SJCRH30 (cell line): ENCODE data around the gene RAB4B. TPM values are rescaled to one million over a fixed set of nuclear protein-coding genes. Genes with fewer than 3 reads are reported as not detected.
A peak's percentile ranks its signal among the peaks of the same experiment; 100 is the strongest.
"Not testable (repeated sequence)": the region's sequence is repeated elsewhere in the genome, so short reads cannot be mapped to it uniquely, and the experiment has no call there.

Experiments
- DNase-seq, 2 experiments: peaks; one replicate each; pipeline ENCODE4 v3.0.0-alpha.2; 2015 to 2020
- H3K27ac ChIP-seq: fragments of 250-450 bp; sonication (Bioruptor Pico); 2 replicates; pipeline ENCODE4 v1.5.1; 2020; ENCODE audit warnings: mild to moderate bottlenecking, moderate library complexity
- H3K27me3 ChIP-seq: fragments of 250-450 bp; sonication (Bioruptor Pico); 2 replicates; pipeline ENCODE4 v1.5.1; 2020; ENCODE audit warnings: mild to moderate bottlenecking, moderate library complexity
- H3K36me3 ChIP-seq: fragments of 250-450 bp; sonication (Bioruptor Pico); 2 replicates; pipeline ENCODE4 v1.5.1; 2020; ENCODE audit warnings: mild to moderate bottlenecking, moderate library complexity
- H3K4me1 ChIP-seq: fragments of 250-450 bp; sonication (Bioruptor Pico); 2 replicates; pipeline ENCODE4 v1.5.1; 2020; ENCODE audit warnings: mild to moderate bottlenecking, moderate library complexity
- H3K4me3 ChIP-seq: fragments of 250-450 bp; sonication (Bioruptor Pico); 2 replicates; pipeline ENCODE4 v1.5.1; 2020; ENCODE audit warnings: mild to moderate bottlenecking, moderate library complexity
- H3K9me3 ChIP-seq: fragments of 250-450 bp; sonication (Bioruptor Pico); replicated peaks from 2 replicates; pipeline ENCODE4 v1.5.1; 2020; ENCODE audit warnings: mild to moderate bottlenecking, moderate library complexity
- total RNA-seq: library from RNA; depleted of rRNA; stranded (reverse); fragments of >200 nt; shearing (Covaris generic); gene quantifications from 2 replicates; pipeline ENCODE4 v1.2.3, GENCODE V29; 2014; rRNA removed

RAB4B gene, protein sequence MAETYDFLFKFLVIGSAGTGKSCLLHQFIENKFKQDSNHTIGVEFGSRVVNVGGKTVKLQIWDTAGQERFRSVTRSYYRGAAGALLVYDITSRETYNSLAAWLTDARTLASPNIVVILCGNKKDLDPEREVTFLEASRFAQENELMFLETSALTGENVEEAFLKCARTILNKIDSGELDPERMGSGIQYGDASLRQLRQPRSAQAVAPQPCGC
- total RNA-seq, result 10.5 and 11.1 TPM in 2 replicates

GRCh38 chr19:40777937-40778705, at the start of gene RAB4B:
Gene RAB4B, plus strand, starts transcription at chr19:40778247. Its CDS starts 129 bp downstream, at chr19:40778376.
- Histone ChIP-seq H3K27ac (peak within 1 kb of the TSS; percentile 83), H3K4me3 (peak within 1 kb of the TSS; percentile 67), H3K36me3 (no peaks in the 10 kb centered on the region), H3K27me3 (no peaks in the 10 kb centered on the region), H3K4me1 (peaks cover 5% of the 10 kb centered on the region; the same call in 1 of the 2 replicates), H3K9me3 (no peaks in the 10 kb centered on the region)
- peak; percentile 100 for DNase-seq

DNA sequence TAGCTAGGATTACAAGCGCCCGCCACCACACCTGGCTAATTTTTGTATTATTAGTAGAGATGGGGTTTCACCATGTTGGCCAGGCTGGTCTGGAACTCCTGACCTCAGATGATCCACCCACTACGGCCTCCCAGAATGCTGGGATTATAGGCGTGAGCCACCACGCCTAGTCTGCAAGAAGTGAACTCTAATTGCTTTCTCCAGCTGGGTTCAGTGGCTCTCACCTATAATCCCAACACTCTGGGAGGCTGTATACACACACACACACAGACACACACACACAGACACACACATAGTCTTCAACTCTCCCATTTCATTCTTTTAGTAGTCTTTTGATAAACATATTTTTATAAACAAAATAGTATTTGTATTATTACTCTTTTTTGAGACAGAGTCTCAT, 48.0 kb upstream of the RAB4B start:
- H3K36me3 ChIP-seq, result peaks cover 28% of the 10 kb centered on the region
- not testable (repeated sequence) for H3K9me3 ChIP-seq, DNase-seq, H3K4me1 ChIP-seq, H3K27ac ChIP-seq, H3K4me3 ChIP-seq, H3K27me3 ChIP-seq

DNA sequence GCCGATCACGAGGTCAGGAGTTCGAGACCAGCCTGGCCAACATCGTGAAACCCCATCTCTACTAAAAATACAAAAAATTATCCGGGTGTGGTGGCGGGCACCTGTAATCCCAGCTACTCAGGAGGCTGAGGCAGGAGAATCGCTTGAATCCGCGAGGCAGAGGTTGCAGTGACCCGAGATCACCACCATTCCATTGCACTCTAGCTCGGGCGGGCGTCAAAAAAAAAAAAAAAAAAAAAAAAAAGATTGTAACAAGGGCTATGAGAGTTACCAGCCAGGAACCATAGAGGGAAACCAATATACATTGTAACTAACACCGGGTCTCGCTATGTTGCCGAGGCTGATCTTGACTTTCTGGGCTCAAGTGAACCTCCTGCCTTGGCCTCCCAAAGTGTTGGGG, 45.7 kb upstream of the RAB4B start:
- not testable (repeated sequence) for DNase-seq, H3K4me1 ChIP-seq, H3K27ac ChIP-seq, H3K9me3 ChIP-seq, H3K4me3 ChIP-seq, H3K27me3 ChIP-seq
- H3K36me3 ChIP-seq, result peaks cover 27% of the 10 kb centered on the region

DNA sequence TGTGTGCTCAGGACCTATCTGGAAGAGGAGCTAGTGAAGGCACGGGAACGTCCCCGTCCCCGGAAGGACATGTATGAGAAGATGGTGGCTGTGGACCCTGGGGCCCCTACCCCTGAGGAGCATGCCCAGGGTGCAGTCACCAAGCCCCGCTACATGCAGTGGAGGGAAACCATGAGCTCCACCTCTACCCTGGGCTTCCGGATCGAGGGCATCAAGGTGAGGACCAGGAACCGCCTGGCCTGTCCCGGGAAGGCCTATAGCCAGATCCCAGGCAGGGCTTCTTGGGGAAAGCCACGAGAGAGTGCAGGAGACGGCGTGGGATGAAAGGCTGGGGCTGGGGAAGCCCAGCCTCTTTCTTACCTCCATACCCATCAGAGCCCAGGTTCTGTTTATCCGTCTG, 44.9 kb upstream of the RAB4B start:
- DNase-seq, result no peak
- H3K36me3 ChIP-seq, result peaks cover 22% of the 10 kb centered on the region
- no peak overlapping the region for H3K4me3 ChIP-seq
- no peak overlapping the region for H3K27ac ChIP-seq
- H3K4me1 ChIP-seq, result no peaks in the 10 kb centered on the region
- no peaks in the 10 kb centered on the region for H3K9me3 ChIP-seq
- H3K27me3 ChIP-seq, result no peaks in the 10 kb centered on the region

- Histone ChIP-seq H3K9me3 (no peaks in the 10 kb centered on the region), H3K4me3 (no peak overlapping the region), H3K27me3 (no peaks in the 10 kb centered on the region), H3K36me3 (peaks cover 15% of the 10 kb centered on the region), H3K27ac (no peak overlapping the region), H3K4me1 (no peaks in the 10 kb centered on the region)
- no peak for DNase-seq
These were observed 42.9 kb upstream of the RAB4B start for GRCh38 chr19:40735013-40735771.

DNA sequence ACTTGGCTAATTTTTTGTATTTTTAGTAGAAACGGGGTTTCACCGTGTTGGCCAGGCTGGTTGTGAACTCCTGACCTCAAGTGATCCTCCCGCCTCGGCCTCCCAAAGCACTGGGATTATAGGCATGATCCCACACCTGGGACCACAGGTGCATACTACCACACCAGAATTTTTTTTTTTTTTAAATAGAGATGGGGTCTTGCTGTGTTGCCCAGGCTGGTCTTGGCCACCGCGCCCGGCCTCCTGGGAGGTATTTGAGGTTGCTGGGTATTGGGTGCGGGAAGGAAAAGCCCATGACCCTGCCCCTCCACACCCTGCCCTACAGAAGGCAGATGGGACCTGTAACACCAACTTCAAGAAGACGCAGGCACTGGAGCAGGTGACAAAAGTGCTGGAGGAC, 41.4 kb upstream of the RAB4B start:
- Histone ChIP-seq H3K9me3 (no peaks in the 10 kb centered on the region), H3K4me3 (no peak overlapping the region), H3K36me3 (peaks cover 7% of the 10 kb centered on the region), H3K27me3 (no peaks in the 10 kb centered on the region), H3K4me1 (no peaks in the 10 kb centered on the region), H3K27ac (no peak overlapping the region)
- no peak for DNase-seq

- Histone ChIP-seq H3K4me1 (no peaks in the 10 kb centered on the region), H3K27me3 (no peaks in the 10 kb centered on the region), H3K4me3 (no peak overlapping the region), H3K36me3 (peaks cover 5% of the 10 kb centered on the region), H3K27ac (no peak overlapping the region), H3K9me3 (no peaks in the 10 kb centered on the region)
- DNase-seq, result no peak
These were observed 40.9 kb upstream of the RAB4B start for GRCh38 chr19:40737102-40737644.

GRCh38 chr19:40739030-40739839, 38.8 kb upstream of the RAB4B start:
- no peaks in the 10 kb centered on the region for H3K9me3 ChIP-seq
- no peaks in the 10 kb centered on the region for H3K4me1 ChIP-seq
- no peak overlapping the region for H3K4me3 ChIP-seq
- no peak overlapping the region for H3K27ac ChIP-seq
- no peaks in the 10 kb centered on the region; the same call in 1 of the 2 replicates for H3K36me3 ChIP-seq
- no peak for DNase-seq
- H3K27me3 ChIP-seq, result no peaks in the 10 kb centered on the region

- Histone ChIP-seq H3K36me3 (no peaks in the 10 kb centered on the region; the same call in 1 of the 2 replicates), H3K27ac (no peak overlapping the region), H3K27me3 (no peaks in the 10 kb centered on the region), H3K4me1 (no peaks in the 10 kb centered on the region), H3K4me3 (no peak overlapping the region), H3K9me3 (no peaks in the 10 kb centered on the region)
- no peak for DNase-seq
These were observed 38.0 kb upstream of the RAB4B start for GRCh38 chr19:40739871-40740703.

GRCh38 chr19:40740747-40741146, 37.3 kb upstream of the RAB4B start:
- Histone ChIP-seq H3K36me3 (no peaks in the 10 kb centered on the region; the same call in 1 of the 2 replicates), H3K27ac (no peak overlapping the region), H3K9me3 (no peaks in the 10 kb centered on the region), H3K27me3 (no peaks in the 10 kb centered on the region), H3K4me1 (no peaks in the 10 kb centered on the region), H3K4me3 (no peak overlapping the region)
- no peak for DNase-seq

GRCh38 chr19:40741527-40742390, 36.3 kb upstream of the RAB4B start:
- Histone ChIP-seq H3K27me3 (no peaks in the 10 kb centered on the region), H3K9me3 (no peaks in the 10 kb centered on the region), H3K4me3 (no peak overlapping the region), H3K27ac (no peak overlapping the region), H3K36me3 (no peaks in the 10 kb centered on the region), H3K4me1 (no peaks in the 10 kb centered on the region)
- DNase-seq, result no peak

- H3K36me3 ChIP-seq, result no peaks in the 10 kb centered on the region
- no peaks in the 10 kb centered on the region for H3K27me3 ChIP-seq
- H3K4me1 ChIP-seq, result no peaks in the 10 kb centered on the region
- H3K27ac ChIP-seq, result no peak overlapping the region
- no peak overlapping the region for H3K4me3 ChIP-seq
- no peak for DNase-seq
- no peaks in the 10 kb centered on the region for H3K9me3 ChIP-seq
These were observed 35.6 kb upstream of the RAB4B start for GRCh38 chr19:40742477-40742876.

DNA sequence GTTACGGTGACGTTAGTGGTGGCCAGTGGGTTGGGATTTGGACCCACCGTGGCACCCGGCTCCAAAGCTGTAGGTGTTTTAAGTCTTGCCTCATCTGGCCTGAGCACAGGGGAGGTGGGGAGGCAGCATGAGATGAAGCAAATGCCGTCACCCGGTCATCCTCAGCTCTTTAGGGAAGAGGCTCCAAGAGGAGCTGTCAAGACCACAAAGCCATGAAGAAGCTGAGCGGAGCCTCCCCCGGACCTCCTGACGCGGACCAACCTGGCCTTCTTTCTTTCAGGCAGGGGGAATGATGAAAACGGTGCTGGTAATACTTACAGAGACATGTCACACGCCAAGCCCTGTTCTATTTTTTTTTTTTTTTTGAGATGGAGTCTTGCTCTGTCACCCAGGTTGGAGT, 35.2 kb upstream of the RAB4B start:
- Histone ChIP-seq H3K36me3 (no peaks in the 10 kb centered on the region), H3K4me3 (no peak overlapping the region)

More for the DNA sequence above, 35.2 kb upstream of the RAB4B start:
- H3K4me1 ChIP-seq, result no peaks in the 10 kb centered on the region
- DNase-seq, result no peak
- no peaks in the 10 kb centered on the region for H3K9me3 ChIP-seq
- no peak overlapping the region for H3K27ac ChIP-seq
- H3K27me3 ChIP-seq, result no peaks in the 10 kb centered on the region
